Right forelimb (tissue), 1 donor: Measurements from ENCODE around the gene SSC5D.
A peak's percentile ranks its signal among the peaks of the same experiment; 100 is the strongest.
"Not testable (repeated sequence)": the region's sequence is repeated elsewhere in the genome, so short reads cannot be mapped to it uniquely, and the experiment has no call there.

Source experiments
- DNase-seq: peaks from one replicate; pipeline ENCODE4 v3.0.0-alpha.2; 2018

The SSC5D gene

DNA sequence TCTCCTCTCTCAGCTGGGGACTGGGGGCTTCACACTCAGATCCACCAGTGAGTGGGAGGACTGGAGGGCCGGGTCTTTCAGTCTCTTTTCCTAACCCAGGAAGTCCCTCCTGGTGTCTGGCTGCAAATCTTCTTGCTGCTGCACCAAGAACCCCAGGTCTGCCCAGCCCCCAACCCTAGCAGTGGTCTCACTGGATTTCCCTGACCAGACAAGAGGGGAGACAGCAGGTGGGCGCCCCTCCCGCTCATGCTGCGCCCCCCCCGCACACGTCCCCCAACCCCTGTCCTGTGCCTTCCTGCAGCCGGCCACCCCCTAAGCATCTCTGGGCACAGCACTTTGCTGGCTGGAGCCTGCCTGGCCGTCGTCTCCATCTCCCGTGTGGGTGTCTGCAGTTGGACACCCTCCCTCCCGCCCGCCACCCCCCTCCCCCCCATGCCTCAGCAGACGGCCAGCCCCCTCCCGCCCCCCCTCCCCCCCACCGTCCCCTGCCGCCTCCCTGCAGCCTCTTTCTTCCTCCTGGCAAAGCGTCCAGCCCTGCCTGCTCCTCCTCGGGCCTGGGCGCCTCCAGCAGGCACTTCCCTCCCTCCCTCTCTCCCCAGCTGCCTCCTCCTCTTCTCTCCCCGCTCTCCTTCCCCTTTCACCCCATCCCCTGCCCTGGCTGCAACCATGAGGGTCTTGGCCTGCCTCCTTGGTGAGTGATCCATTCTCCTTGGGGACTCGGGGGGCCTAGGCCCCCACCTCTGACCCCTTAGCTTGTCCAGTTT is at the start of gene SSC5D:
Gene SSC5D, plus strand, starts transcription at position 513 of the 764 bp plus-strand sequence. Its CDS starts 154 bp downstream, at position 667.
- peak; percentile 81 for DNase-seq

DNA sequence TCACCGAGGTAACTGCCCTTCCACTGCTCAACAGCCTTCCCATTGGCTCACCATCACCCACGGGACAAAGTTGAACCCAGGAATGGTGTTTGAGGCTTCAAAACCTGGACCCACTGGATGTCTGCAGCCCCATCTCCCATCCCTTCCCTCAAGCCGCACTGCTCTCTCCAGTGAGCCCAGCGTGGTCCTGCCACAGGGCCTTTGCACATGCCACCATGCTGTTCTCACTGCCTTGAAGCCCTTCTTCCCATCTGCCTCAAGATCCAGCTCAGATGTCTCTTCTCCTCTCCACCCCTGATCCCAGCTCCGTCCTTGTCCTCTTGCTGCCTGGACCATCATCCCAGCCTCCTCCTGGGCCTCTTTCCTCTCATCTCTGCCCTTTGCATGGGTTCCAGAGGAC is 49.2 kb upstream of the SSC5D start:
- no peak for DNase-seq

DNA sequence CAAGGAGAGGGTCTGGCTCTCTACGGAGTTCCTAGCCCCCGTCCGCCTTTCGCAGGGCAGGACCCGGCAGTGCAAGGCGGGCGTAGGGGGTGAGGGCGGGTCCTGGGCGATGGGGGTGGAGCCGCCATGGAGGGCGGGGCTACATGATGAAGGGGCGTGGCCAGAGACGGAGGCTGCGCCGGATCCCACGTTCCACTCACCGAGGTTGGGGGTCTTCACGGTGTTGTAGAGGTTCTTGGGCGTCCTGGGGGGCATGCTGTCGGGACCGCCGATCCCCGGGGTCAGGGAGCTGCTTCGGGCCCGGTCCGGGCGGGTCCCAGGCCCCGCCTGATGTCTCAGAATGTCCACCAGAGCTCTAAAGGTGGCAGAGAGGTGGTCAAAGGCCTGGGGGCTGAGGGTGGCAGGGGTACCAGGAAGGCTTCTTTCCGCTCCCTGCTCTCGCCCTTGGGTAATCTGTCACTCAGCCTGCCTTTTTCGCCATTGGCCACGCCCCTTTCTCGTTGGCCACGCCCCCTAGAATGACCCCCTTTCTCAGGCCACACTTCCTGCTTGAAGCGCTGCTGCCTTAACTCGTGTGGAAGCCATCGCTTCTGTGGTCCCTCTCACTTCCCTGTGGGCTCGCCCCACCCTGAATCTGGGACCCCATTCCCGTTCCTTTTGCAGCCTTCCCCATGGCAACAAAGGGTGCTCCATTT is 47.7 kb upstream of the SSC5D start:
- no peak for DNase-seq

DNA sequence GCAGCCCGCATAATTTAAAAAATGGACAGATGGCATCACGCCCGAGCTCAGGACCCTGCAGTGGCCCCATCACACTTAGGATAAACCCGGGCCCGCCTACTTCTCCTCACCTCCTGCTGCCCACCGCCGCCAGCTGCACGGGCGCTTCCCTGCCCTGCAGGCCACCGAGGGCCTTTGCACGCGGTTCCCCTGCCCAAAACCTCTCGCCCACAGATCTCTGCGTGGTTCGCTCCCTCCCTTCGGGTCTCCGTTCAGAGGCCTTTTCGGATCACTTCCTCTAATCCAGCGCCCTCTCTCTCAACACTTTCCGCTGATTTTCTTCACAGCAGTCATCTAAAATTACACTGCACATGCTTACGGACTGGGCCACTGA is 46.9 kb upstream of the SSC5D start:
- no peak for DNase-seq

DNA sequence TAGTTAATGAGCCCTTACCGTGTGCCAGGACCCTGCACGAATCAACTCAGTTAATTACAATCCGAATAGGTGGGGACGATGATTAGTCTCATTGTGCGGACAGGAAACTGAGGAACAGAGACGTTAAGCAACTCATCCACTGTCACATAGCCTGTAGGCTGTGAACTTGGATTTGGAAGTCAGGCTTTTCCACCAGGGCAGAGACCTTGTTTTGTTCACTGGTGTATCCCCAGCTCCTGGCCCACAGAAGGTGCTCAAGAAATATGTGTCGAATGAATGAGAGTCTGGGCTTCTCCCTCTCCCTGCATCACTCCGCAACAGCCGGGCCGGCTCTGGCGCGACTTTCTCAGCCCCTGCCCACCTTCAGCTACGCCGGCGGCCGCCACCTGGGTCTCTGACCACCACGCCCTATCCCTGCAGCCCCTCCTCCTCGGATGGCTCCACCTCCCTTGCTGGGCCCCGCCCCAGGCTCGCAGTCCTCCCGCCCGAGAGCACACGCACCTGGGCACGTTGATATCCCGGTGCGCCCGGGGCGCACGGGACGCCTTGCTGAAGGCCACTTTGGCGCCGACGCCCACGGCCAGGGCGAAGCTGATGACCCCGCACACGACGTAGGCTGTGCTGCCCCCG is 46.4 kb upstream of the SSC5D start:
- DNase-seq = no peak

DNA sequence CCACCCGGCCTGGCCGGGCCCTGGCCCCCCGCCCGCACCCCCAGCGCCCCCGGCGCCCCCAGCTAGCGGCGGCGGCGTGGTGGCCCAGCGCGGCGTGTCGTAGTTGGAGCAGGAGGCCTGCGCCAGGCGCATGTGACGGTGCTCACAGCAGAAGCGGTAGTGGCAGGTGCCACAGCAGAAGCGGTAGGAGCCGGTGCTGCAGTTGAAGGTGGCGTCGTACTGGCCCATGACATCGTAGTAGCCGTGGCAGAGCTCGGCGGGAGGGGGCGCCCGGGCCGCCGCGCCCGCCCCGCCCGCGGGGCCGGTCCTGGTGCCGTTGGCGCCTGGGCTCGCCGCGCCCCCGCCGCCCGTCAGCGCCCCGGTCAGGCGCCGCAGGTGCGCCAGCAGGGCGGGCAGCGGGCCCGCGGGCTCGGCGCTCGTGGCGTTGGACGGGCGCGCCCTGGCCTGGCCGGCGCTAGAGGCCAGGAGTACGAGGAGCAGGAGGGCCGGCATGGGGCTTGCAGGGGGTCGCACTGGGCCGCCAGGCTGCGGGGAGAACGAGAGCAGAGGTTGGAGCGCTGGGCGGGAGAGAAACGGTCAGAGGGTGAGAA is 45.8 kb upstream of the SSC5D start:
- no peak for DNase-seq

DNA sequence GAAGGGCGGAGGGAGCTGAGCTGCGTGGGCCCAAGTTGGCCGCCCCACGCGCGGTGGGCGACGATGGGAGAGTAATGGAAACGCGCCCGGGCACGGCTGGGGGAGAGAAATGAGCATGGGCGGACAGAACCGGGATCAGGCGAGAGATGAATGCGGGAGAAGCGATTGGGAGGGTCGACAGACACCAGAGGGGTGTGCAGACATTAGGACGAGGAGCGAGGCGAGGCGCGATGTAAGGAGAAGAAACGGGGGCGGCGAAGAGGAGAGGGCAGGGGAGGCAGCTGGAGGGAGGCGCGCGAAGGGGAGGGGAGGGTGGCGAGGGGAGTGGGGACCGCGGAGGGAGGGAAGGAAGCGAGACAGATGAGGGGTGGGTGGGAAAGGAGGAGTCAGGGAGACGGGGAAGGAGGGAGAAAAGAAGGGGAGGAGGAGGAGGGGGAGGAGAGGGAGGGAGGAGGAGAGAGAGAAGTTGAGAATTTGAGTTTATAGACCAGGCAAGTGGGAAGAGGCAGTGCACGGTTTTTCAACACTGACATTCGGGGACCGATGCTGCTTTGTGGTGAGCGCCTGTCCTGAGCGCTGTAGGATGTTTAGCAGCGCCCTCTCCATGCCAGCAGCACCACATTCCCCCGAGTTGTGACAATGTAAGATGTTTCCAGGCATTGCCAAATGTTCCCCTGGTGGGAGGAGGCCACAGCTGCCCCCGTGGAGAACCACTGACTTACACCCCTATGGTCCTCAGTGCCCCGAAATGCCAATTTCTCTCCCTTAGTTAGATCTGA is 45.0 kb upstream of the SSC5D start, which contains the start of gene SHISA7:
Gene SHISA7, minus strand, starts transcription at position 256 of the 779 bp plus-strand sequence. CDS start 437 bp downstream, outside the sequence.
- no peak for DNase-seq

DNA sequence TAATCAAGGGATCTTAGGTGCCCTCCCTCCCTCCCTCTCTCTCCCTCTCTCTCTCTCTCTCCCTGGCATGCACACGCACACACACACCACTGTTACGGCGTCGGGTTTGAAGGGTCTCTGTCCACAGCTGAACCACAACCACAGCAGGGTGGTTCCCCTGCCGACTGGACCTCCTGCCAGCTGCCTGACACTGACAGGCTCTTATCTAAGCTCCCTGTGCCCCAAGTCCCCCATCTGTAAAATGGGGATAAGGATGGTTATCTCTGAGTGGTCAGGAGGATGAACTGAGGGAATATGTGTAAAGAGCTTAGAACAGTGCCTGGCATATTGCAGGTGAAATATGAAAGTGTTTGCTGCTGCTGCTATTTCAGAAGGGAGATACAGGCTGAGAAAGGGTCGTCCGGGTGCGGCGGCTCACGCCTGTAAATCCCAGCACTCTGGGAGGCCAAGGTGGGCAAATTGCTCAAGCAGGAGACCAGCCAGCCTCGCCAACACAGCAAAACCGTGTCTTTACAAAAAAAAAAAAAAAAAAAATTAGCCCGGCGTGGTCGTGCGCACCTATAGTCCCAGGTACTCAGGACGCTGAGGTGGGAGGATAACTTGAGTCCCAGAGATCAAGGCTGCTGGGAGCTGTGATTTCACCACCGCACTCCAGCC is 44.3 kb upstream of the SSC5D start:
- no peak for DNase-seq

DNA sequence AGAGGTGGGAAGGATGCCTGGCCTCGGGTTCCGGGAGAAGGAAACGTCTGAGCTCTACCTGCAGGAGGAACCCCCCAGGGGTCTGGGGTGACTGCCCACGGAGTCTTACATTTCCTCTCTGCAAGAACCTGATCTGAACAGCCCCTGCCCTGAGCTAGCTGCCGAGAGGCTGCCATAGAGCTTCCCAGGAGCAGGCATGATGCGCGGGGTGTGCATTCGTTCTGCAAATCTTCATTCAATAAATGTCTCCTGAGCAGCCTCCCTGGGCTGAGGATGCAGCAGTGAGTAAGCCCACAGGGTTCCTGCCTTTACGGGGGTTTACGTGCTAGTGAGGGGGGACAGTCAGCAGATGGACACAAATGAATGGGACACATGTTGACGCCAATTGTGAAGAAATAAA is 43.6 kb upstream of the SSC5D start:
- DNase-seq = no peak

DNA sequence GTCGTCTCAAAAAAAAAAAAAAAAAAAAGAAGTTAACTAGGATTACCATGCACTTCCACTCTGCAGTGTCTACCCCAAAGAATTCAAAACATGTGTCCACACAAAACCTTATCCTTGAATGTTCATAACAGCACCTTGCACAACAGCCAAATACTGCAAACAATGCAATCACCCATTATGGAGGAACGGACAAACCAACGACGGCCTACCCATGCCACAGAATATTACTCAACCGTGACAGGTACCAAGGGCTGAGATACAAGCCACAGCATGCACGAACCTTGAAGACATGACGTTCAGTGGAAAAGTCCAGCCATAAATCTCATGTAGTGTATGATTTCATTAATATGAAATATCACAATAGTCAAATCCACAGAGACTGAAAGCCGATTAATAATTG is 42.2 kb upstream of the SSC5D start:
- DNase-seq = no peak

DNA sequence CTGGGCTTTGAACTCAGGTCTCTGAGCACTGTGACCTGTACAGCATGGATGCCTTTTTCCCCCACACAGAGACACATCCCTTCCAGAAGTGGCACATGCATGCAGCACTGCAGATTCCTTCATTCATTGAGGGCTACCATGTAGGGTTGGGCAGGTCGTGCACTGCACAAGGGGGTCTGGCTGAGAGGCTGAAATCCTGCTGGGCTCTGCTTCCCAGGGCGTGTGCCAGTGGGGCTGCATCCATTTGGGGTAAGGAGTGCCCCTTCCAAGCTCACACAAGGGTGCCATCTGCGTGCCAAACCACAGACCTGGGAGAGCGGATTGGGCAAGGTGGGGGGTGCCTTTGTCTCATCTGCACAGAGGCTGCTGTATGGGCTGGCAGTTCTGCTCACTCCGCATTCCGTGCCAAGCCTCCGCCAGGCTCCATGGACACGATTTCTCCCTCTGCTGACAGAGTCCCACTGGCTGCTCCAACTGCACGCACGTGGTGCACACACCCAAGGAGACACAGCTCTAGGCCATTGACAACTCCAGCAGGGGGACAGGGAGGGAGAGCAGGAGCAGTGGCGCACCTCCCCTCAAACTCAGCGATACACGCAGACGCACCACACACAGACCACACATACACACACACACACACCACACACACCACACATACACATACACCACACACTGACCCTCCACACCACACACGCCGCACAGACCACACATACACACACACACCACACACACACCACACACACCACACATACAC is 40.6 kb upstream of the SSC5D start:
- DNase-seq = no peak

DNA sequence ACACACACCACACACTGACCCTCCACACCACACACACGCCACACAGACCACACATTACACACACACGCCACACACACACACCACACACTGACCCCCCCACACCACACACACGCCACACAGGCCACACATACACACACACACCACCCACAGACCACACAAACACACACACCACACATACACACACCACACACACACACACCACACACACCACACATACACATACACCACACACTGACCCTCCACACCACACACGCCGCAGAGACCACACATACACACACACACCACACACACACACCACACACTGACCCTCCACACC is 40.1 kb upstream of the SSC5D start:
- not testable (repeated sequence) for DNase-seq

DNA sequence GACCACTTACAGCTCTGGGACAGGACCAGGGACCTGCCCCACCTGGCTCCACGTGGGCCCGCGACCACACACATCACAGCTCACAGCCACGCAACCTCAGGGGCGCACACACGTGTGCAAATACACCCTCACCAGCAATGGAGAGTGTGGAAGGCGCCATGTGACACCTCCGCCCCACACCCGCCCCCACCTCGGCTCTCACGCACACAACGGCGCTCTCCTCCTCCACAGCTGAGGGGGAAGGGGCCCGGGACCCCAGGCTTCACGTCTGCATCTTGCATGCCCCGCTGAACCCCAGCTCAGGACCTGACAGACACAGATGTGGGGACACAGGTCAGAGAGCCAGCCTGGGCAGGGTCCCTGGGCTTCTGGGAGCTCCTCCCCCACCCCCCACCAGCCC is 38.8 kb upstream of the SSC5D start:
- no peak for DNase-seq

DNA sequence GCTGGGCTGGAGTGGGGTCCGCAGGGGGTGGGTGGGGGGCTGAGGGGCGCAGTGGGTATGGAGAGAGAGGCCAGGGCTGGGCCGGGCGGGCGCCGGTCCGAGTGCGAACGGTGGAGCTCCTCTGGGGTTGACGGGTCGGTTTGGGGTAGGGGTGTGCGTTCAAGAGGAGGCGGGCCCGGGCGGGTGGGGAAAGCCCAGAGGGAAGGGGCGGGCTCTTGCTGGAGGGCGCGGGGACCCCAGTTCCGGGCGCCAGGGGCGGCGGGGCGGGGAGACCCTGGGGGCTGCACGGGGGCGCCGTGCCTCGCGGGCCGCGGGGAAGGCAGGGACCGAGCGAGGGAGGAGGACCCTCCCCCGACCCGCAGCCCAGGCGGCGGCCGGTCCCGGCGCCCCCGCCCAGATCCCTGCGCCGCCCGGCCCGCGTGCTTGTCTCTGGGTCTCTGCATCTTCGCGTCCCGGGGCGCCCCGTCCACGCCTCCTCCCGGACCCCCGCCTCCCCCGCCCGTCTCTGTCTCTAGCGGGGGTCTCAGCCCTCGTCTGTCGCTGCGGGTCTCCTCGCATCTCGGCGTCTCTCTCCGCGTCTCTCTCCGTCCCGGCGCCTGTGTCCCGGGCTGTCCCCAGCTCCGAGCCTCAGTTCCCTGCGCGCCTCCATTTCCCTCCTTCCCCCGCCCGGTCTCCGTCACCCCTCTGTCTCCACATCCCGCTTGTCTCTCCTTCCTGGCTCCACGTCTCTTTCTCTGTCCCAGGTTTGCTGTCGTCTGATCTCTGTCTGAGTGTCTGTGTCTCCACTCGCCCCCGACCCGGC is 36.9 kb upstream of the SSC5D start:
- DNase-seq = no peak

DNA sequence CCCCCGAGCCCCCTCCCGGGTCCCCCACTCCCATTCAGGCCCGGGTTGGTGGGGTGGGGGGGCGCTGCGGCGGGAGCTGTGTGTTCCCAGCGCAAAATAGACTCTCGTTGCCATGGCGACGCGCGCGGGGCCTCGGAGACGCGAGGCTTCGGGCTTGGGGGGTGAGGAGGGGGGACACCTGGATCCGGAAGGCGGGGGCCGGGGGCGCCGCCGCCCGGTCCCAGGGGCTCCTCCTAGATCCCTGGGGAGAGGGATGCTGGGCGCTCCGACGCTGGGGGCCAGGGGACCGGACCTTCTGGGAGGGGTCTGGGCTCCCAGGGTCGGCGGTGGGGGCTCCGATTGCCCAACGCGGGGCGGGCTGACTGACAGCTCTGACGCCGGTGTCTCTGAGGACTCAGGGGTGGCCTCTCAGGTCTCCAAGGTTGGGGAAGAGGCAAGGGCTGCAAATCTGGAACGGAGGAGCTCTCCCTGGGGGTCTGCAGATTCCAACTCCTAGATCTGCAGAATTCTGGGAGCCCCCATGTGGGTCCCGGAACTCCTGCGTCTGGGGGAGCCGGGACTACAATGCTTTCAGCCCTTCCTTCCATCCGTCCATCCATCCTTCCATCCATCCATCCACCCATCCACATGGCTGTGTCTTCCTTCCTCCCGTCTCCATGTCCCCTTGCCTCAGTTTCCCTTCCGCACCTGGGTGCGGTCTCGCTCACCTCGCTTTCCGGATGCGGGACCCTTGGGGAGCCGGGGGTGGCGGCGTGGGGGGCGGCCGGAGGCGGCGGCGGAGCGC is 36.1 kb upstream of the SSC5D start:
- no peak for DNase-seq

DNA sequence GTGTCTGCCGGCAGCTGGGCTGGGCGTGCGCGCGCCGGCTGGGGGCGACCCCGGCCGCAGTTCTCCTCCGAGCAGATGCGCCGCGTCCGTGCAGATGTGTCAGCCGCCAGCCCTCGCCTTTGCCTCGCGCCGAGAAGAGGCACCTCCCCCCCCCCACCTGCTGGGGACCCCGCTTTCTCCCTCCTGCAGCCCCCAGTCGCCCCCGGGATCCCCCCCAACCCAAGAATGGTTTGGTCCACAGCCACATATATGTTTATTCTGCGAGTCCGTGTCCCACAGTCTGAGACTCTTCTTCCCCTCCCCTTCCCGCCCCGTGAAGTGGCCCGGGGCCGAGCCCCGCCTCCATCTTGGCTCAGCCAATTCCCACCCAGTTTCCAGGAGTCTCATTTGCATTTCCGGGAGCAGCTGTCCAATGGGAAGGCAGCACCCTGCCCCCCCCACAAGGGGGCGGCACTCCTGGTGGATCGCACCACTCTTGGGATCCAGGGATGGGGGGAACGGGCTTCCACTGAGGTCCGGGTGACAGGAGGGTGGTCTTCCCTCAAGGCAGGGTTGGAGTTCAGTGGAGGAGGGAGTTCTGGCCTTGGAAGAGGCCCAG is 35.4 kb upstream of the SSC5D start:
- DNase-seq = peak; percentile 96

DNA sequence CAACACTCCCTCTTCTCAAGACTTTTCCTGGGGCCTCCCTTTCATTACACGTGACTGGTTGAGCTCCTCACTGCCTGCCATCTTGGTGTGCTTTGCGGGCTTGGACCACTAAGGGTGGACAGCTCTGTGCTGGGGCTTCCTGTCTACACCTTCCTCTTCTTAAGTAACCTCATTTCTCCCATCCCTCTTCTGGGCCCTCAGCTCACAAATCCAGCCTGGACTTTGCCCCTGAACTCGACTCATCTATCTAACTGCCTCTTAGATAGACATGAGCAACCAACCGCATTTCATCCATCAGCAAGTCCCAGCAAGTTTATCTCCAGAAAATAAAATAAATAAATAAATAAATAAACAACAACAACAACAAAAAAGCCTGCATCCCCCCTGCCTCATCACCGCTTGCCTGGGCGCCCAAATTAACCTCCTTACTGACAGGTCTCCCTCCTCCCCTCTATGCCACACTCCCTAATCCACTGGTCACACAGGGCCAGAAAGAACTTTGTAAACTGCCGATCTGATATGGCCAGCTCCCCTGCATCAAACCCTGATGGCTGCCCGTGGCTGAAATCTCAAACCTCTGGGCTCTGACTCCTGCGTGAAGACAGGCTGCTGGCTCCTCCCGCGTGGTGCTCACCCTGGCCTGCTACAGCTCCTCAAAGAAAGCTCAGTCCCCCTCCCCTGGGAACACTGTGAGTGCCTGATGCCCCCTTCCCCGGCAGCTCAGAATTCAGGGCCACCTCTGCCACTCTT is 34.5 kb upstream of the SSC5D start:
- no peak for DNase-seq

DNA sequence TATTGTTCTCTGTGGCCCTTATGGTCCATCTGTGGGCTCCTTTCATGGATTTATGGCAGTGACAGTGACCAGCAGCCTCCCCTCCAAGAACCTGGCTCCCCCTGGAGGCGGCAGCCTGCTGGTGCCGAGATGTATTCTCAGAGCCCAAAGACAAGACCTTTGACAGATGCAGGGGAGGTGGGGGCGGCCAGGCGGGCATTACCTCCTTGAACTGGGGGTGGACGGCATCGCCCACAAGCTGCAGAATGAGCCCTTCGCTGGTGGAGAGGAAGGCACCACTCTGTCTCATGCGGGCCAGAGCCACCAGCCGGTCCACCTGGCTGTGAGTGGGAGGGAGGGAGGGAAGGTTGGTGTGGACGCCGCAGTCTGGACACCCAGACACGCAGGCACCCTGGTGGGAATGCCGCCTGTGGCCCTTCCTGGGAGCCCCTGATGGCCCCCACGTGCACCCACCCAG is 33.4 kb upstream of the SSC5D start:
- DNase-seq = no peak
